Gastrocnemius medialis (tissue), 4 donors: ENCODE results near the gene RADX.
"Not testable (repeated sequence)": the region's sequence is repeated elsewhere in the genome, so short reads cannot be mapped to it uniquely, and the experiment has no call there.

Source experiments
- CTCF ChIP-seq, 5 experiments: fragments of 450-650 bp in 3 of 5; fragments of 200-600 bp in 2 of 5; sonication (generic) in 2 of 5; IDR thresholded peaks in 4 of 5; conservative IDR thresholded peaks in 1 of 5; 1 replicate in 4 of 5; 2 replicates in 1 of 5; pipeline ENCODE4 v1.5.1; 2016 to 2019; ENCODE audit warnings: antibody characterized with exemption in 5 of 5, mild to moderate bottlenecking in 3 of 5, moderate library complexity in 3 of 5
- POLR2A ChIP-seq, 2 donors: fragments of 450-650 bp; IDR thresholded peaks; one replicate each; pipeline ENCODE4 v1.6.1; 2017; ENCODE audit warnings: antibody characterized with exemption in 2 of 2, mild to moderate bottlenecking in 2 of 2, moderate library complexity in 2 of 2

- TF ChIP-seq POLR2A (IDR thresholded peaks at IDR 0.05); CTCF (IDR thresholded peaks at IDR 0.05 in 4 of 5, conservative IDR thresholded peaks at IDR 0.05 in 1 of 5): not testable (repeated sequence)
These were observed 41.8 kb downstream of the RADX start for GRCh38 chrX:106653625-106654024.
